H9 (cell line): ENCODE data around the gene ALAS1. TPM values are rescaled to one million over a fixed set of nuclear protein-coding genes. Genes with fewer than 3 reads are reported as not detected.

Experiments
- DNase-seq: peaks from one replicate; pipeline ENCODE4 v3.0.0-alpha.2; 2017
- H2AFZ ChIP-seq: one replicate; pipeline ENCODE4 v1.6.1; 2013; ENCODE audit warnings: mild to moderate bottlenecking, low read length, control low read depth, moderate library complexity
- H2AK5ac ChIP-seq: 2 replicates; pipeline ENCODE4 v1.6.1; 2013; ENCODE audit warnings: low read length, control low read depth, mixed read lengths; ENCODE audit not compliant: insufficient read length
- H2BK120ac ChIP-seq: one replicate; pipeline ENCODE4 v1.6.1; 2013; ENCODE audit warnings: low read depth, mild to moderate bottlenecking, low read length, control low read depth, inconsistent platforms; ENCODE audit not compliant: poor library complexity, severe bottlenecking
- H2BK12ac ChIP-seq: 2 replicates; pipeline ENCODE4 v1.6.1; 2013; ENCODE audit warnings: low read length, control low read depth, mixed read lengths, low read depth; ENCODE audit not compliant: insufficient read length
- H2BK15ac ChIP-seq: 2 replicates; pipeline ENCODE4 v1.6.1; 2013; ENCODE audit warnings: low read depth, low read length, control low read depth
- H2BK20ac ChIP-seq: one replicate; pipeline ENCODE4 v1.6.1; 2013; ENCODE audit warnings: low read depth, mild to moderate bottlenecking, low read length, control low read depth, inconsistent platforms; ENCODE audit not compliant: poor library complexity, severe bottlenecking
- H2BK5ac ChIP-seq: 2 replicates; pipeline ENCODE4 v1.6.1; 2013; ENCODE audit warnings: low read length, control low read depth, mixed read lengths; ENCODE audit not compliant: insufficient read length
- H3K14ac ChIP-seq: 2 replicates; pipeline ENCODE4 v1.6.1; 2013; ENCODE audit warnings: low read length, control low read depth; ENCODE audit not compliant: insufficient read depth
- H3K18ac ChIP-seq: 2 replicates; pipeline ENCODE4 v1.6.1; 2013; ENCODE audit warnings: low read depth, mild to moderate bottlenecking, mixed read lengths, low read length, control low read depth; ENCODE audit not compliant: insufficient read length
- H3K23ac ChIP-seq: 2 replicates; pipeline ENCODE4 v1.6.1; 2013; ENCODE audit warnings: low read length, control low read depth, mixed read lengths, low read depth; ENCODE audit not compliant: insufficient read length
- H3K23me2 ChIP-seq: 2 replicates; pipeline ENCODE4 v1.6.1; 2013; ENCODE audit warnings: low read depth, mild to moderate bottlenecking, mixed read lengths, low read length, control low read depth; ENCODE audit not compliant: insufficient read length, poor library complexity, severe bottlenecking
- H3K27ac ChIP-seq: 2 replicates; pipeline ENCODE4 v1.5.1; 2013; ENCODE audit warnings: low read length, control low read depth, mixed read lengths, low read depth; ENCODE audit not compliant: insufficient read length
- H3K27me3 ChIP-seq: 2 replicates; pipeline ENCODE4 v1.6.1; 2013; ENCODE audit warnings: low read length, control low read depth, inconsistent platforms; ENCODE audit not compliant: insufficient read depth
- H3K4ac ChIP-seq: 2 replicates; pipeline ENCODE4 v1.6.1; 2013; ENCODE audit warnings: low read depth, mild to moderate bottlenecking, control low read depth, inconsistent platforms, low read length, moderate library complexity
- H3K4me1 ChIP-seq: 2 replicates; pipeline ENCODE4 v1.6.1; 2013; ENCODE audit warnings: low read length, control low read depth, inconsistent platforms; ENCODE audit not compliant: insufficient read depth
- H3K4me2 ChIP-seq: 2 replicates; pipeline ENCODE4 v1.6.1; 2013; ENCODE audit warnings: low read length, control low read depth, mixed read lengths; ENCODE audit not compliant: insufficient read length, insufficient read depth
- H3K56ac ChIP-seq: 2 replicates; pipeline ENCODE4 v1.6.1; 2013; ENCODE audit warnings: low read depth, mild to moderate bottlenecking, mixed read lengths, low read length, control low read depth; ENCODE audit not compliant: insufficient read length
- H3K79me1 ChIP-seq: 2 replicates; pipeline ENCODE4 v1.6.1; 2013; ENCODE audit warnings: low read depth, mild to moderate bottlenecking, moderate library complexity, low read length, control low read depth, inconsistent platforms; ENCODE audit not compliant: insufficient read depth, poor library complexity, severe bottlenecking
- H3K79me2 ChIP-seq: 2 replicates; pipeline ENCODE4 v1.6.1; 2013; ENCODE audit warnings: low read length, control low read depth, inconsistent platforms; ENCODE audit not compliant: insufficient read depth
- H3K9ac ChIP-seq: 2 replicates; pipeline ENCODE4 v1.6.1; 2013; ENCODE audit warnings: low read length, control low read depth, mixed read lengths; ENCODE audit not compliant: insufficient read length; ENCODE audit errors: extremely low read depth
- H3K9me3 ChIP-seq: one replicate; pipeline ENCODE4 v1.6.1; 2013; ENCODE audit warnings: low read depth, low read length, inconsistent platforms; ENCODE audit not compliant: control insufficient read depth
- H3T11ph ChIP-seq: one replicate; pipeline ENCODE4 v1.6.1; 2013; ENCODE audit warnings: mild to moderate bottlenecking, low read length, control low read depth, inconsistent platforms
- H4K20me1 ChIP-seq: one replicate; pipeline ENCODE4 v1.6.1; 2013; ENCODE audit not compliant: control insufficient read depth, insufficient read length, insufficient read depth
- H4K5ac ChIP-seq: 2 replicates; pipeline ENCODE4 v1.6.1; 2013; ENCODE audit warnings: low read depth, mild to moderate bottlenecking, mixed read lengths, low read length, control low read depth; ENCODE audit not compliant: insufficient read length
- H4K8ac ChIP-seq: replicated peaks from 2 replicates; pipeline ENCODE4 v1.6.1; 2013; ENCODE audit warnings: low read length, control low read depth, mixed read lengths, low read depth; ENCODE audit not compliant: insufficient read length
- H4K91ac ChIP-seq: 2 replicates; pipeline ENCODE4 v1.6.1; 2013; ENCODE audit warnings: low read depth, mild to moderate bottlenecking, moderate library complexity, mixed read lengths, low read length, control low read depth; ENCODE audit not compliant: insufficient read length
- H3K27ac Mint-ChIP-seq, 3 experiments: 2 replicates in 2 of 3; 3 replicates in 1 of 3; pipeline ENCODE4 v1.8.0; 2020 to 2021; ENCODE audit warnings: mixed read lengths in 3 of 3, mild to moderate bottlenecking in 1 of 3, moderate library complexity in 1 of 3
- H3K27me3 Mint-ChIP-seq: 2 replicates; pipeline ENCODE4 v1.8.0; 2021; ENCODE audit warnings: low read depth, mild to moderate bottlenecking, moderate library complexity, mixed read lengths
- H3K36me3 Mint-ChIP-seq, 3 experiments: 2 replicates in 2 of 3; 3 replicates in 1 of 3; pipeline ENCODE4 v1.8.0; 2020 to 2021; ENCODE audit warnings: low read depth in 3 of 3, mixed read lengths in 3 of 3; ENCODE audit not compliant: insufficient read depth in 1 of 3
- H3K4me1 Mint-ChIP-seq, 2 experiments: 2 replicates each; pipeline ENCODE4 v1.8.0; 2020; ENCODE audit warnings: mixed read lengths in 2 of 2
- H3K4me3 Mint-ChIP-seq, 2 experiments: 2 replicates in 1 of 2; 3 replicates in 1 of 2; pipeline ENCODE4 v1.8.0; 2020 to 2021; ENCODE audit warnings: mild to moderate bottlenecking in 2 of 2, mixed read lengths in 2 of 2, moderate library complexity in 1 of 2
- H3K9me3 Mint-ChIP-seq, 2 experiments: 2 replicates in 1 of 2; 3 replicates in 1 of 2; pipeline ENCODE4 v1.8.0; 2020; ENCODE audit warnings: mild to moderate bottlenecking in 2 of 2, mixed read lengths in 2 of 2, moderate library complexity in 1 of 2
- WGBS: extraction: QIAGEN DNeasy Blood & Tissue Kit; methylation state at CpG from one replicate; pipeline ENCODE4 v1.1.7; 2013; ENCODE audit warnings: missing lambda C conversion rate, low lambda C conversion rate, mixed read lengths; ENCODE audit not compliant: insufficient read length; ENCODE audit errors: extremely low coverage; 5-methylcytosine and 5-hydroxymethylcytosine counted together
- total RNA-seq: library from RNA; stranded (reverse); gene quantifications from 2 replicates; pipeline ENCODE4 v1.2.1, GENCODE V29; 2021
- TF ChIP-seq, protein P1 (sequence below): fragments of 200-600 bp; sonication (generic); conservative IDR thresholded peaks from 3 replicates; pipeline ENCODE4 v1.8.0; 2021; ENCODE audit warnings: antibody characterized with exemption, mild to moderate bottlenecking

The ALAS1 gene
- total RNA-seq, 1 experiment from 2014 or later, result 39.1 TPM

DNA sequence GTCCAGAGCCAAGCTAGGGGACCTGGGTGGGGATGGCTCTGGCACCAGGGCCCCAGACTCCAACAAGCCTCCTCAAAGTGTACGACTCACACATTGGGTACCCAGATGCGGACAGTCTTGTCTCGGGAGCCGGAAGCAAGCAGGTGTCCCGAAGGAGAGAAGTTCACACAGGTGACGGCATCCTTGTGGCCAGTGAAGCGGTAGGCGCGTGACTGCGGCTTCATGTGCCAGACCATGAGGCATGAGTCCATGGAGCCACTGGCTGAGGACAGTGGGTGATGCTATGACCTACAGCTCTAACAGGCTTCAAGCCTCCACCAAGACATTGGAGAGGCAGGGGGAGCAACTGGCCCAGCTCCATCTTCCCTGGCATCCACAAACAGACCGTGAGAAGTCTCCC is 48.2 kb upstream of the ALAS1 start:
- H3K27me3 ChIP-seq, result no peaks in the 10 kb centered on the region
- H3K27ac ChIP-seq, result no peak overlapping the region
- no peak overlapping the region for H3K4me2 ChIP-seq
- no peak overlapping the region for H2AK5ac ChIP-seq
- no peak overlapping the region for H2BK12ac ChIP-seq
- H3K4me3 Mint-ChIP-seq, result no peak overlapping the region
- H3K23ac ChIP-seq, result no peak overlapping the region
- no peak overlapping the region; a peak in 1 of 7 replicates for H3K27ac Mint-ChIP-seq
- no peaks in the 10 kb centered on the region for H3K9me3 Mint-ChIP-seq
- peaks cover 10 to 12% of the 10 kb centered on the region in 2 experiments for H3K4me1 Mint-ChIP-seq
- TF ChIP-seq, protein P1, sequence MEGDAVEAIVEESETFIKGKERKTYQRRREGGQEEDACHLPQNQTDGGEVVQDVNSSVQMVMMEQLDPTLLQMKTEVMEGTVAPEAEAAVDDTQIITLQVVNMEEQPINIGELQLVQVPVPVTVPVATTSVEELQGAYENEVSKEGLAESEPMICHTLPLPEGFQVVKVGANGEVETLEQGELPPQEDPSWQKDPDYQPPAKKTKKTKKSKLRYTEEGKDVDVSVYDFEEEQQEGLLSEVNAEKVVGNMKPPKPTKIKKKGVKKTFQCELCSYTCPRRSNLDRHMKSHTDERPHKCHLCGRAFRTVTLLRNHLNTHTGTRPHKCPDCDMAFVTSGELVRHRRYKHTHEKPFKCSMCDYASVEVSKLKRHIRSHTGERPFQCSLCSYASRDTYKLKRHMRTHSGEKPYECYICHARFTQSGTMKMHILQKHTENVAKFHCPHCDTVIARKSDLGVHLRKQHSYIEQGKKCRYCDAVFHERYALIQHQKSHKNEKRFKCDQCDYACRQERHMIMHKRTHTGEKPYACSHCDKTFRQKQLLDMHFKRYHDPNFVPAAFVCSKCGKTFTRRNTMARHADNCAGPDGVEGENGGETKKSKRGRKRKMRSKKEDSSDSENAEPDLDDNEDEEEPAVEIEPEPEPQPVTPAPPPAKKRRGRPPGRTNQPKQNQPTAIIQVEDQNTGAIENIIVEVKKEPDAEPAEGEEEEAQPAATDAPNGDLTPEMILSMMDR, result no peak
- no peaks in the 10 kb centered on the region for H3K4me1 ChIP-seq
- H3K14ac ChIP-seq, result no peak overlapping the region
- H2BK120ac ChIP-seq, result no peak overlapping the region
- H3K9ac ChIP-seq, result no peak overlapping the region
- no peaks in the 10 kb centered on the region for H3K79me2 ChIP-seq
- H3T11ph ChIP-seq, result no peak overlapping the region
- H3K36me3 Mint-ChIP-seq, result peaks cover 18 to 51% (median 46%) of the 10 kb centered on the region in 3 experiments; a peak in 6 of 7 replicates
- H3K23me2 ChIP-seq, result peaks cover 10% of the 10 kb centered on the region
- DNase-seq, result no peak
- H4K8ac ChIP-seq, result no peak overlapping the region
- no peaks in the 10 kb centered on the region for H3K9me3 ChIP-seq
- no peak overlapping the region for H2AFZ ChIP-seq
- H4K5ac ChIP-seq, result no peak overlapping the region
- H2BK5ac ChIP-seq, result no peak overlapping the region
- no peak overlapping the region for H3K4ac ChIP-seq
- no peaks in the 10 kb centered on the region for H3K79me1 ChIP-seq
- WGBS, result no CpG with 5 or more reads among the region's 11 CpGs
- H3K56ac ChIP-seq, result no peak overlapping the region
- no peak overlapping the region for H2BK20ac ChIP-seq
- H3K27me3 Mint-ChIP-seq, result no peaks in the 10 kb centered on the region
- no peak overlapping the region for H2BK15ac ChIP-seq
- H4K20me1 ChIP-seq, result peaks cover 4% of the 10 kb centered on the region
- H4K91ac ChIP-seq, result no peak overlapping the region
- no peak overlapping the region for H3K18ac ChIP-seq
